ENCODE data around the gene LMBR1. TPM values are rescaled to one million over a fixed set of nuclear protein-coding genes. Genes with fewer than 3 reads are reported as not detected.
"Not testable (repeated sequence)": the region's sequence is repeated elsewhere in the genome, so short reads cannot be mapped to it uniquely, and the experiment has no call there.

Gene LMBR1
- total RNA-seq, 1 experiment from 2014 or later, result 23.8 TPM

- Histone ChIP-seq H3K36me3 (no peaks in the 10 kb centered on the region), H3K9me3 (0 out of 2 replicates have a peak, but pooled peaks cover 2% of the 10 kb centered on the region), H3K27me3 (no peaks in the 10 kb centered on the region), H3K4me3 (no peak overlapping the region)
- DNase-seq, result no peak
Observed at GRCh38 chr7:156875766-156876165, 17.2 kb downstream of the LMBR1 start.

GRCh38 chr7:156868363-156868762 is 24.6 kb downstream of the LMBR1 start:
- H3K36me3 ChIP-seq, H3K27me3 ChIP-seq, H3K9me3 ChIP-seq, DNase-seq, H3K4me3 ChIP-seq: not testable (repeated sequence)

GRCh38 chr7:156865493-156865892 is 27.5 kb downstream of the LMBR1 start:
- Histone ChIP-seq H3K4me3 (no peak overlapping the region), H3K27me3 (no peaks in the 10 kb centered on the region), H3K9me3 (no peaks in the 10 kb centered on the region), H3K36me3 (no peaks in the 10 kb centered on the region; the same call in 1 of the 2 replicates)
- no peak for DNase-seq

- H3K9me3 ChIP-seq, DNase-seq, H3K27me3 ChIP-seq: not testable (repeated sequence)
Observed at GRCh38 chr7:156862022-156862421, 31.0 kb downstream of the LMBR1 start.

GRCh38 chr7:156861212-156861611 is 31.8 kb downstream of the LMBR1 start:
- Histone ChIP-seq H3K4me3 (no peak overlapping the region), H3K36me3 (no peaks in the 10 kb centered on the region; the same call in 1 of the 2 replicates), H3K27me3 (no peaks in the 10 kb centered on the region), H3K9me3 (peaks cover 6% of the 10 kb centered on the region; the same call in 1 of the 2 replicates)
- DNase-seq, result no peak

More at GRCh38 chr7:156862022-156862421, 31.0 kb downstream of the LMBR1 start:
- H3K4me3 ChIP-seq, H3K36me3 ChIP-seq: not testable (repeated sequence)

GRCh38 chr7:156860099-156860498 is 32.9 kb downstream of the LMBR1 start:
- not testable (repeated sequence) for H3K9me3 ChIP-seq, H3K36me3 ChIP-seq, H3K4me3 ChIP-seq, H3K27me3 ChIP-seq, DNase-seq

- Histone ChIP-seq H3K4me3 (no peak overlapping the region), H3K36me3 (no peaks in the 10 kb centered on the region; the same call in 1 of the 2 replicates), H3K9me3 (peaks cover 6% of the 10 kb centered on the region; the same call in 1 of the 2 replicates), H3K27me3 (no peaks in the 10 kb centered on the region)
- no peak for DNase-seq
Observed at GRCh38 chr7:156858523-156858922, 34.5 kb downstream of the LMBR1 start.

DNA sequence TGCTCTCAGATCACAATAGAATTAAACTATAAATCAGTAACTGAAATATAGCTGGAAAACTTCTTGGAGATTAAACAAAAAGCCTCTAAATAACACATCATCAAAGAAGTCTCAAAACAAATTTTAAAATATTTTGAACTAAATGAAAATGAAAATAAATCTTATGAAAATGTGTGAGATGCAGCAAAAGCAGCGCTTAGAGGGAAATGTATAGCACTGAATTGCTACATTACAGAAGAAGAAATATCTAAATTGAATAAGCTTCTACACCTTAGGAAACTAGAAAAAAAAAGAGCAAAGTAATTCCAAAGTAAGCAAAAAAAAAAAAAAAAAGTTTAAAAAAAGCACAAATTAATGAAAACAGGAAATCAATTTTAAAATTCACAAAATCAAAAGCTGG is 35.2 kb downstream of the LMBR1 start:
- Histone ChIP-seq H3K27me3 (no peaks in the 10 kb centered on the region), H3K4me3 (no peak overlapping the region), H3K9me3 (peaks cover 6% of the 10 kb centered on the region; the same call in 1 of the 2 replicates), H3K36me3 (no peaks in the 10 kb centered on the region; the same call in 1 of the 2 replicates)
- no peak for DNase-seq

DNA sequence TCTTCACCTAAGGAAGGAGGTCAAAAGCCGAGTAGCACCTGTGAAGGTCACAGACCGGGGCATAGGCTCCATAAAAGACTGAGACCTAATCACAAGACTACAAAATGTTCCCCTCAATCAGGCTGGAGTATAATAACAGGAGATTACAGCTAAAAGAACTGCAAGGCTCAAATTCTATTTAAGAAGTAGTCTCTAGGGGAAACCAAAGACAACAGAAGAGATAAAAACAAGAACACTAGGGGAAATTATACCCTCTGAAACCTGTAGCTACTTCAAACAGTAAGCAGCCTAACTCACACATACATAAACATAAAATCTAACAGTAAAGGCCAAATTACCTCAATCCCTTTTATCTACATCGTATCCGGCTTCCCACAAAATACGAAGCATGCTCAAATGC is 38.3 kb downstream of the LMBR1 start:
- no peak for DNase-seq
- H3K36me3 ChIP-seq, result no peaks in the 10 kb centered on the region
- H3K27me3 ChIP-seq, result no peaks in the 10 kb centered on the region
- H3K9me3 ChIP-seq, result peaks cover 6% of the 10 kb centered on the region; the same call in 1 of the 2 replicates
- H3K4me3 ChIP-seq, result no peak overlapping the region

DNA sequence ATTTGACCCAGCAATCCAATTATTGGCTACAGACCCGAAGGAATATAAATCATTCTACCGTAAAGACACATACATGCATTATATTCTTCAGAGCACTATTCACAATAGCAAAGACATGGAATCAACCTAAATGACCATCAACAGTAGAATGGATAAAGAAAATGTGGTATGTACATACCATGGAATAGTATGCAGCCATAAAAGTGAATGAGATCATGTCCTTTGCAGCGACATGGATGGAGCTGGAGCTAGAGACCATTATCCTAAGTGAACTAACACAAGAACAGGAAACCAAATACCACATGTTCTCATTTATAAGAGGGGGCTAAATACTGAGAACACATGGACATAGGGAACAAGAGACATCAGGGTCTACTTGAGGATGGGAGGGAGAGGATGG is 44.0 kb downstream of the LMBR1 start:
- no peaks in the 10 kb centered on the region for H3K27me3 ChIP-seq
- DNase-seq, result no peak
- H3K36me3 ChIP-seq, result no peaks in the 10 kb centered on the region
- H3K9me3 ChIP-seq, result no peaks in the 10 kb centered on the region
- no peak overlapping the region for H3K4me3 ChIP-seq

DNA sequence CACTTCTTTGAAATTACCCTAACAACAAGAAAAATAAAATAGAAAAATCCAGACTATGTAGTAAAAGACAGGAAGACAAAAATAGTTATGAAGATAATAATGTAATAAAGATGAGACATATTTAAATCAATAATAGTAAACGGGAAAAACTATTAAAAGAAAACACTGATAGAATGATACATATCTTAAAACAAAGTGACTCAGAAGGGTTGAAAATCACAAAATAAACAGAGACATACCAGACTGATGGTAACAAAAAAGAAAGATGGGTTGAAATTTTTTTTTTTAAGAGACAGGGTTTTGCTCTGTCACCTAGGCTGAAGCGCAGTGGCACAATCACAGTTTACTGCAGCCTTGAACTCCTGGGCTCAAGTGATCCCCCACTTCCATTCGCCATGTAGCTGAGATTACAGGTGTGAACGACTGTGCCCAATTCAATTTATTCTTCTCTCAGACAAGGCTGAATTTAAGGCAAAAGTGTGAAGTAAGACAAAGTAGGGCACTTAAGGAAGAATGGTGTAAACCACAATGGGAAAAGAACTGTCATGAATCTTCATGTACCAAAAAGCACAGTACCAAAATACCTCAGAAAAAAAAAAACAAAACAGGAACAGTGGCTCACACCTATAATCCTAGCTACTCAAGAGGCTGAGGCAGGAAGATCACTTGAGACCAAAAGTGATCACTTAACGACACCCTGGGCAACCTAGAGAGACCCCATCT is 47.4 kb downstream of the LMBR1 start:
- H3K4me3 ChIP-seq, result no peak overlapping the region
- DNase-seq, result no peak
- no peaks in the 10 kb centered on the region for H3K9me3 ChIP-seq
- H3K27me3 ChIP-seq, result no peaks in the 10 kb centered on the region
- no peaks in the 10 kb centered on the region for H3K36me3 ChIP-seq

GRCh38 chr7:156843582-156843981 is 49.4 kb downstream of the LMBR1 start:
- not testable (repeated sequence) for H3K4me3 ChIP-seq, H3K36me3 ChIP-seq, H3K27me3 ChIP-seq, DNase-seq, H3K9me3 ChIP-seq

DNA sequence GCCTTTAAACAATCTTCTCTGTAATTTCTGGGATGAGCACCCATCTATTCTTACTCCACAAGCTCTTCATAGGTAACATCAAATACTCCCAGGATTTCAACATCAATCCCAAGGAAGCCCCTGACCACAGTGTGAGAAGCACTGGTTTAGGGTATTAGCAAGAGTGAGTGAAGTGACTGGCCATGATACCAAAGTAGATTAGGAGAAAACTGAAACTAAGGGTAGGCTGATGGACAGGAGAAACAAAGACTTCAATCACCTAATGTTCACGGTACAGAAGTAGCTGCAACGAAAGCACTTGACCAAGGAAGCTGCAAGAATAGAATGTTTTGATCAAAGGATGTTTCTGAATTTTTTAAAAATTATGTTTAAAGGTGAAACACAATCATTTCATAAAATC is 49.8 kb downstream of the LMBR1 start:
- Histone ChIP-seq H3K9me3 (no peaks in the 10 kb centered on the region), H3K4me3 (no peak overlapping the region), H3K36me3 (no peaks in the 10 kb centered on the region), H3K27me3 (no peaks in the 10 kb centered on the region)
- no peak for DNase-seq

GRCh38 chr7:156842740-156843140 is 50.2 kb downstream of the LMBR1 start:
- Histone ChIP-seq H3K27me3 (no peaks in the 10 kb centered on the region), H3K4me3 (no peak overlapping the region), H3K36me3 (no peaks in the 10 kb centered on the region), H3K9me3 (no peaks in the 10 kb centered on the region)
- DNase-seq, result no peak

DNA sequence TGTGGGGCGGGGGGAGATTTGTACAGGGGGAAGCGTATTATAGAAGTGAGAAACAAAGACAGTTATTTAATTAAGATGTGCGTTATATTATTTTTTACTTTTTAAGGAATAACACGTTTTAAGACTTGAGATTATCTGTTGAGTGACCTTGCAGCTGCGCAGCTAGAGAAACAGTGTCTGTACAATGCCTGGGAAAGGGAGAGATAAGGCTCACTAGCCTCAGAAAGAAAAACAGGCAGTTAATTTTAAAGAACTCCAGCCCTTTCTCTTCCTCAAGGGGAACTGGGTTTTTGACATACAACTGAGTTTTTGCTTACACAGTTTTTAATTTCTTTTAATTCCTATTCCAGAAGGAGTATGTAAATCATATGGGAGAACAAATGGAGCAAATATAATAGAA is 50.7 kb downstream of the LMBR1 start:
- Histone ChIP-seq H3K9me3 (no peaks in the 10 kb centered on the region), H3K4me3 (no peak overlapping the region), H3K36me3 (no peaks in the 10 kb centered on the region), H3K27me3 (no peaks in the 10 kb centered on the region)
- no peak for DNase-seq

- no peak overlapping the region for H3K4me3 ChIP-seq
- H3K9me3 ChIP-seq, result no peaks in the 10 kb centered on the region
- H3K36me3 ChIP-seq, result no peaks in the 10 kb centered on the region
- DNase-seq, result no peak
- H3K27me3 ChIP-seq, result no peaks in the 10 kb centered on the region
Observed at GRCh38 chr7:156841497-156841896, 51.5 kb downstream of the LMBR1 start.

GRCh38 chr7:156840134-156840533 is 52.8 kb downstream of the LMBR1 start:
- DNase-seq, result no peak
- no peaks in the 10 kb centered on the region for H3K36me3 ChIP-seq
- no peaks in the 10 kb centered on the region for H3K9me3 ChIP-seq

DNA sequence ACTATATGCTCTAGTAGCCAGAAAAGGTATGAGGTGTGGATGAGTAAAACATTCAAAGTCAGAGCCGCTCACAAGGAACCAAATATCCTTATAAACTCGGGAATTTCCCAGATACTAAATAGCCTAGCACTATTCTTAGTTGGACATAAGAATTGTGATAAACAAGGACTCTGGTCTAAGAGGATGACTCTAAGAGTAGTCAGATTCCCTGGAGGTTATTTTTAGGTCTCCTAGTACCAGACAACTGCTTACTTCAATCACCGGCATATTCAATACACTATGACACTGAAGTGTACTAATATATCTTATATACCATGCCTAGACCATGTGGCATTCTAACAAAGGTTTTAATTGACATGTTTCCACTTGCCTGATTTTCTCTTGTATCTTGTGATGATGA is 56.5 kb downstream of the LMBR1 start:
- Histone ChIP-seq H3K27me3 (no peaks in the 10 kb centered on the region), H3K4me3 (no peak overlapping the region), H3K36me3 (peaks cover 4% of the 10 kb centered on the region), H3K9me3 (no peaks in the 10 kb centered on the region)
- DNase-seq, result no peak

More at GRCh38 chr7:156840134-156840533, 52.8 kb downstream of the LMBR1 start:
- Histone ChIP-seq H3K4me3 (no peak overlapping the region), H3K27me3 (no peaks in the 10 kb centered on the region)
